Measurements from ENCODE around the gene TNRC6C.

- TF ChIP-seq, protein P1, sequence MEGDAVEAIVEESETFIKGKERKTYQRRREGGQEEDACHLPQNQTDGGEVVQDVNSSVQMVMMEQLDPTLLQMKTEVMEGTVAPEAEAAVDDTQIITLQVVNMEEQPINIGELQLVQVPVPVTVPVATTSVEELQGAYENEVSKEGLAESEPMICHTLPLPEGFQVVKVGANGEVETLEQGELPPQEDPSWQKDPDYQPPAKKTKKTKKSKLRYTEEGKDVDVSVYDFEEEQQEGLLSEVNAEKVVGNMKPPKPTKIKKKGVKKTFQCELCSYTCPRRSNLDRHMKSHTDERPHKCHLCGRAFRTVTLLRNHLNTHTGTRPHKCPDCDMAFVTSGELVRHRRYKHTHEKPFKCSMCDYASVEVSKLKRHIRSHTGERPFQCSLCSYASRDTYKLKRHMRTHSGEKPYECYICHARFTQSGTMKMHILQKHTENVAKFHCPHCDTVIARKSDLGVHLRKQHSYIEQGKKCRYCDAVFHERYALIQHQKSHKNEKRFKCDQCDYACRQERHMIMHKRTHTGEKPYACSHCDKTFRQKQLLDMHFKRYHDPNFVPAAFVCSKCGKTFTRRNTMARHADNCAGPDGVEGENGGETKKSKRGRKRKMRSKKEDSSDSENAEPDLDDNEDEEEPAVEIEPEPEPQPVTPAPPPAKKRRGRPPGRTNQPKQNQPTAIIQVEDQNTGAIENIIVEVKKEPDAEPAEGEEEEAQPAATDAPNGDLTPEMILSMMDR (IDR thresholded peaks at IDR 0.05; ENCODE audit: borderline replicate concordance, extremely low read depth, low read length, poor library complexity, severe bottlenecking) = no peak
- no peak for TF ChIP-seq EZH2 (IDR thresholded peaks at IDR 0.05; ENCODE audit: borderline replicate concordance, low read depth, low read length, severe bottlenecking)
These were observed 67.9 kb downstream of the TNRC6C start for GRCh38 chr17:78026381-78026780.
